Measurements from ENCODE around the gene ZG16. TPM values are rescaled to one million over a fixed set of nuclear protein-coding genes. Genes with fewer than 3 reads are reported as not detected.
"Not testable (repeated sequence)": the region's sequence is repeated elsewhere in the genome, so short reads cannot be mapped to it uniquely, and the experiment has no call there.

ZG16 gene
- total RNA-seq, 6 experiments from 2014 or later, result 0.06 to 3.1 (median 1.1) TPM

- no peak for TF ChIP-seq CTCF (IDR thresholded peaks at IDR 0.05)
- TF ChIP-seq POLR2A (IDR thresholded peaks at IDR 0.05), result no peak
- intact Hi-C loops (cut with DNase I), result no loop called here
Observed at GRCh38 chr16:29767062-29767461, 11.0 kb upstream of the ZG16 start.

GRCh38 chr16:29769507-29769906, 8.5 kb upstream of the ZG16 start:
- Histone ChIP-seq H3K36me3 (no peaks in the 10 kb centered on the region), H3K9me3 (no peaks in the 10 kb centered on the region), H3K4me3 (no peak overlapping the region), H3K27ac (no peak overlapping the region), H3K4me1 (peaks cover 0 to 37% (median 10%) of the 10 kb centered on the region in 4 donors), H3K27me3 (no peaks in the 10 kb centered on the region)
- no peak for TF ChIP-seq CTCF (IDR thresholded peaks at IDR 0.05)
- no peak for TF ChIP-seq POLR2A (IDR thresholded peaks at IDR 0.05)
- 67% methylated on average over 1 of the region's 2 CpGs for WGBS (ENCODE audit: insufficient coverage, low coverage, low lambda C conversion rate, missing lambda C conversion rate)
- DNase-seq, result no peak
- ATAC-seq, result no peak
- intact Hi-C loops (cut with DNase I), result no loop called here

More at GRCh38 chr16:29767062-29767461, 11.0 kb upstream of the ZG16 start:
- 84% methylated on average over 2 of the region's 3 CpGs for WGBS (ENCODE audit: insufficient coverage, low coverage, low lambda C conversion rate, missing lambda C conversion rate)
- ATAC-seq (no peak), DNase-seq (no peak)
- Histone ChIP-seq H3K36me3 (no peaks in the 10 kb centered on the region), H3K27ac (no peak overlapping the region), H3K4me1 (peaks cover 0 to 28% (median 10%) of the 10 kb centered on the region in 4 donors), H3K27me3 (no peaks in the 10 kb centered on the region), H3K4me3 (no peak overlapping the region), H3K9me3 (no peaks in the 10 kb centered on the region)

GRCh38 chr16:29770250-29770929, 7.7 kb upstream of the ZG16 start:
- peaks cover 0 to 28% (median 9%) of the 10 kb centered on the region in 4 donors for H3K4me1 ChIP-seq
- WGBS (ENCODE audit: insufficient coverage, low coverage, low lambda C conversion rate, missing lambda C conversion rate), result 56% methylated on average over 7 of the region's 7 CpGs
- no peak overlapping the region for H3K4me3 ChIP-seq
- no peaks in the 10 kb centered on the region for H3K9me3 ChIP-seq
- H3K36me3 ChIP-seq, result no peaks in the 10 kb centered on the region
- ATAC-seq (peak in 1 of 4 donors; percentile 39), DNase-seq (no peak)
- H3K27ac ChIP-seq, result no peak overlapping the region
- no peaks in the 10 kb centered on the region for H3K27me3 ChIP-seq
- no peak for TF ChIP-seq CTCF (IDR thresholded peaks at IDR 0.05)
- no peak for TF ChIP-seq POLR2A (IDR thresholded peaks at IDR 0.05)
- intact Hi-C loops (cut with DNase I), result no loop called here

- H3K27me3 ChIP-seq; H3K4me3 ChIP-seq; H3K27ac ChIP-seq; intact Hi-C loops (cut with DNase I); H3K9me3 ChIP-seq; H3K36me3 ChIP-seq: not testable (repeated sequence)
- WGBS (ENCODE audit: insufficient coverage, low coverage, low lambda C conversion rate, missing lambda C conversion rate), result 63% methylated on average over 6 of the region's 7 CpGs
- peak; percentile 50 to 73 (median 71) for DNase-seq
- peak; percentile 93 to 95 (median 94) for ATAC-seq
- H3K4me1 ChIP-seq, result peaks cover 0 to 20% (median 5%) of the 10 kb centered on the region in 4 donors
Observed at GRCh38 chr16:29772330-29772729, 5.7 kb upstream of the ZG16 start.

GRCh38 chr16:29774730-29775129, 3.3 kb upstream of the ZG16 start:
- DNase-seq, result no peak
- ATAC-seq, result no peak
- intact Hi-C loops (cut with DNase I), result no loop called here
- no peaks in the 10 kb centered on the region for H3K9me3 ChIP-seq
- no peaks in the 10 kb centered on the region for H3K27me3 ChIP-seq
- H3K27ac ChIP-seq, result no peak overlapping the region
- TF ChIP-seq CTCF (IDR thresholded peaks at IDR 0.05), result no peak
- no peak for TF ChIP-seq POLR2A (IDR thresholded peaks at IDR 0.05)
- 88% methylated on average over 2 of the region's 5 CpGs for WGBS (ENCODE audit: insufficient coverage, low coverage, low lambda C conversion rate, missing lambda C conversion rate)
- peaks cover 0 to 10% (median 0%) of the 10 kb centered on the region in 4 donors for H3K4me1 ChIP-seq
- H3K4me3 ChIP-seq, result no peak overlapping the region
- no peaks in the 10 kb centered on the region for H3K36me3 ChIP-seq

Measured in right lobe of liver (tissue), 6 donors.